Stimulated activated CD4-positive, alpha-beta T cell treated with anti-CD3 and anti-CD28 coated beads, Interleukin-15, amount 100 ng/mL, for 48 hours (primary cell): Measurements from ENCODE around the gene PKNOX2.

Experiments
- DNase-seq, 2 donors: peaks; one replicate each; pipeline ENCODE4 v3.0.0-alpha.2; 2020; ENCODE audit warnings: low read depth in 2 of 2

Gene PKNOX2

GRCh38 chr11:125337836-125338834, 173.6 kb downstream of the PKNOX2 start:
- DNase-seq, result no peak

GRCh38 chr11:125338886-125339811, 174.6 kb downstream of the PKNOX2 start:
- DNase-seq, result no peak

GRCh38 chr11:125341676-125342075, 177.1 kb downstream of the PKNOX2 start:
- DNase-seq, result no peak

- no peak for DNase-seq
Measured at GRCh38 chr11:125342281-125342930, 177.9 kb downstream of the PKNOX2 start.

- no peak for DNase-seq
Measured at GRCh38 chr11:125343086-125343717, 178.7 kb downstream of the PKNOX2 start.

GRCh38 chr11:125343718-125344131, 179.2 kb downstream of the PKNOX2 start:
- no peak for DNase-seq

GRCh38 chr11:125344846-125345420, 180.4 kb downstream of the PKNOX2 start:
- DNase-seq, result no peak

GRCh38 chr11:125345421-125346178, 181.0 kb downstream of the PKNOX2 start:
- peak in 1 of 2 donors; percentile 30 for DNase-seq

GRCh38 chr11:125346179-125346530, 181.6 kb downstream of the PKNOX2 start:
- no peak for DNase-seq

GRCh38 chr11:125346565-125347260, 182.2 kb downstream of the PKNOX2 start:
- no peak for DNase-seq

GRCh38 chr11:125347261-125347585, 182.7 kb downstream of the PKNOX2 start:
- DNase-seq, result no peak

GRCh38 chr11:125348141-125348651, 183.6 kb downstream of the PKNOX2 start:
- no peak for DNase-seq

GRCh38 chr11:125348674-125349309, 184.2 kb downstream of the PKNOX2 start:
- peak; percentile 8 to 15 for DNase-seq

- no peak for DNase-seq
Measured at GRCh38 chr11:125350206-125351032, 185.9 kb downstream of the PKNOX2 start.

- DNase-seq, result no peak
Measured at GRCh38 chr11:125351033-125351867, 186.7 kb downstream of the PKNOX2 start.

GRCh38 chr11:125351868-125352250, 187.3 kb downstream of the PKNOX2 start:
- DNase-seq, result no peak

- DNase-seq, result no peak
Measured at GRCh38 chr11:125356797-125357196, 192.2 kb downstream of the PKNOX2 start.
